Kidney glomerular epithelial cell (primary cell): Measurements from ENCODE around the gene BEAN1.

Source experiments
- DNase-seq: peaks from one replicate; lab custom pipeline; 2025; lab: John Stamatoyannopoulos, UW

BEAN1 gene

GRCh38 chr16:66419527-66419926 is 7.6 kb upstream of the BEAN1 start:
- no peak for DNase-seq

GRCh38 chr16:66420396-66420795 is 6.7 kb upstream of the BEAN1 start:
- DNase-seq, result peak; percentile 40

- no peak for DNase-seq
Measured at GRCh38 chr16:66421891-66422290, 5.2 kb upstream of the BEAN1 start.

GRCh38 chr16:66422366-66422765 is 4.7 kb upstream of the BEAN1 start:
- peak; percentile 4 for DNase-seq

- no peak for DNase-seq
Measured at GRCh38 chr16:66423177-66423576, 3.9 kb upstream of the BEAN1 start.

- no peak for DNase-seq
Measured at GRCh38 chr16:66425651-66426050, 1.4 kb upstream of the BEAN1 start.

- DNase-seq, result no peak
Measured at GRCh38 chr16:66426112-66427035, 721 bp upstream of the BEAN1 start.

GRCh38 chr16:66427871-66428681 is 981 bp downstream of the BEAN1 start:
- DNase-seq, result no peak

- no peak for DNase-seq
Measured at GRCh38 chr16:66428682-66429251, 1.7 kb downstream of the BEAN1 start.

- no peak for DNase-seq
Measured at GRCh38 chr16:66429290-66429962, 2.3 kb downstream of the BEAN1 start.

GRCh38 chr16:66430214-66430613 is 3.1 kb downstream of the BEAN1 start:
- DNase-seq, result no peak

GRCh38 chr16:66431760-66432159 is 4.7 kb downstream of the BEAN1 start:
- no peak for DNase-seq

- no peak for DNase-seq
Measured at GRCh38 chr16:66432429-66432828, 5.3 kb downstream of the BEAN1 start.

GRCh38 chr16:66434619-66435430 is 7.7 kb downstream of the BEAN1 start:
- DNase-seq, result no peak

GRCh38 chr16:66435896-66436295 is 8.8 kb downstream of the BEAN1 start:
- no peak for DNase-seq

- no peak for DNase-seq
Measured at GRCh38 chr16:66437391-66437945, 10.4 kb downstream of the BEAN1 start.

GRCh38 chr16:66438536-66438935 is 11.4 kb downstream of the BEAN1 start:
- no peak for DNase-seq

- no peak for DNase-seq
Measured at GRCh38 chr16:66439051-66439730, 12.1 kb downstream of the BEAN1 start.

GRCh38 chr16:66440271-66440802 is 13.2 kb downstream of the BEAN1 start:
- DNase-seq, result no peak

- no peak for DNase-seq
Measured at GRCh38 chr16:66440970-66441369, 13.9 kb downstream of the BEAN1 start.
